WERI-Rb-1 (cell line): Measurements from ENCODE around the gene PSKH1.

Experiments
- DNase-seq: peaks from one replicate; pipeline ENCODE4 v3.0.0-alpha.2; 2020
- H3K27ac ChIP-seq: fragments of 250-450 bp; sonication (Bioruptor Pico); 2 replicates; pipeline ENCODE4 v1.5.1; 2020; ENCODE audit warnings: mild to moderate bottlenecking, moderate library complexity
- H3K27me3 ChIP-seq: fragments of 250-450 bp; sonication (Bioruptor Pico); 2 replicates; pipeline ENCODE4 v1.5.1; 2021; ENCODE audit warnings: mild to moderate bottlenecking, low read depth, moderate library complexity; ENCODE audit not compliant: insufficient read depth, severe bottlenecking
- H3K36me3 ChIP-seq: fragments of 250-450 bp; sonication (Bioruptor Pico); 2 replicates; pipeline ENCODE4 v1.5.1; 2020; ENCODE audit warnings: mild to moderate bottlenecking, moderate library complexity
- H3K4me3 ChIP-seq: 2 replicates; pipeline ENCODE4 v1.5.1; 2011; ENCODE audit warnings: low read depth, mild to moderate bottlenecking, control low read depth, low read length
- H3K9me3 ChIP-seq: fragments of 250-450 bp; sonication (Bioruptor Pico); 2 replicates; pipeline ENCODE4 v1.5.1; 2021; ENCODE audit warnings: mild to moderate bottlenecking, moderate library complexity; ENCODE audit not compliant: severe bottlenecking
- CTCF ChIP-seq: IDR thresholded peaks from 2 replicates; pipeline ENCODE4 v1.5.1; 2011; ENCODE audit warnings: low read depth, mild to moderate bottlenecking, control low read depth, inconsistent platforms, low read length

Gene PSKH1

GRCh38 chr16:67946966-67947558, 54.0 kb downstream of the PSKH1 start:
- Histone ChIP-seq H3K4me3 (no peak overlapping the region), H3K27me3 (no peaks in the 10 kb centered on the region), H3K9me3 (no peaks in the 10 kb centered on the region), H3K27ac (no peak overlapping the region), H3K36me3 (peaks cover 7% of the 10 kb centered on the region)
- TF ChIP-seq CTCF = no peak
- no peak for DNase-seq

- no peaks in the 10 kb centered on the region for H3K9me3 ChIP-seq
- no peak for DNase-seq
- no peak overlapping the region for H3K4me3 ChIP-seq
- TF ChIP-seq CTCF = no peak
- H3K27ac ChIP-seq = no peak overlapping the region
- H3K27me3 ChIP-seq = no peaks in the 10 kb centered on the region
- H3K36me3 ChIP-seq = no peaks in the 10 kb centered on the region; the same call in 1 of the 2 replicates
Measured at GRCh38 chr16:67948015-67948414, 55.0 kb downstream of the PSKH1 start.

- H3K4me3 ChIP-seq = no peak overlapping the region
- no peak for TF ChIP-seq CTCF
- H3K27me3 ChIP-seq = no peaks in the 10 kb centered on the region
- DNase-seq = no peak
- H3K36me3 ChIP-seq = peaks cover 2% of the 10 kb centered on the region; the same call in 1 of the 2 replicates
- no peaks in the 10 kb centered on the region for H3K9me3 ChIP-seq
- H3K27ac ChIP-seq = no peak overlapping the region
Measured at GRCh38 chr16:67949645-67950044, 56.6 kb downstream of the PSKH1 start.

GRCh38 chr16:67950335-67950843, 57.3 kb downstream of the PSKH1 start:
- no peaks in the 10 kb centered on the region for H3K9me3 ChIP-seq
- peaks cover 2% of the 10 kb centered on the region; the same call in 1 of the 2 replicates for H3K36me3 ChIP-seq
- H3K4me3 ChIP-seq = no peak overlapping the region
- H3K27me3 ChIP-seq = no peaks in the 10 kb centered on the region
- no peak for DNase-seq
- no peak for TF ChIP-seq CTCF
- H3K27ac ChIP-seq = no peak overlapping the region

GRCh38 chr16:67951485-67951884, 58.4 kb downstream of the PSKH1 start:
- Histone ChIP-seq H3K36me3 (peaks cover 2% of the 10 kb centered on the region; the same call in 1 of the 2 replicates), H3K9me3 (no peaks in the 10 kb centered on the region), H3K27me3 (no peaks in the 10 kb centered on the region), H3K27ac (no peak overlapping the region), H3K4me3 (no peak overlapping the region)
- no peak for TF ChIP-seq CTCF
- DNase-seq = no peak
